ENCODE results near the gene WDR45. TPM values are rescaled to one million over a fixed set of nuclear protein-coding genes. Genes with fewer than 3 reads are reported as not detected.

The WDR45 gene
- 44.8 TPM for total RNA-seq

GRCh38 chrX:49079489-49080428, at the start of gene WDR45:
Gene WDR45, minus strand, starts transcription at chrX:49079887. Its CDS starts 1,792 bp downstream, at chrX:49078095.

GRCh38 chrX:49073601-49074575, 5.8 kb downstream of the WDR45 start, which contains the start of gene PRAF2:
Gene PRAF2, minus strand, starts transcription at chrX:49074002. Its CDS starts 15 bp downstream, at chrX:49073987.

GRCh38 chrX:49058794-49059193, 20.9 kb downstream of the WDR45 start, which contains the start of gene CCDC120:
Gene CCDC120, plus strand, starts transcription at chrX:49058999. Its CDS starts 3,043 bp downstream, at chrX:49062042.

DNA sequence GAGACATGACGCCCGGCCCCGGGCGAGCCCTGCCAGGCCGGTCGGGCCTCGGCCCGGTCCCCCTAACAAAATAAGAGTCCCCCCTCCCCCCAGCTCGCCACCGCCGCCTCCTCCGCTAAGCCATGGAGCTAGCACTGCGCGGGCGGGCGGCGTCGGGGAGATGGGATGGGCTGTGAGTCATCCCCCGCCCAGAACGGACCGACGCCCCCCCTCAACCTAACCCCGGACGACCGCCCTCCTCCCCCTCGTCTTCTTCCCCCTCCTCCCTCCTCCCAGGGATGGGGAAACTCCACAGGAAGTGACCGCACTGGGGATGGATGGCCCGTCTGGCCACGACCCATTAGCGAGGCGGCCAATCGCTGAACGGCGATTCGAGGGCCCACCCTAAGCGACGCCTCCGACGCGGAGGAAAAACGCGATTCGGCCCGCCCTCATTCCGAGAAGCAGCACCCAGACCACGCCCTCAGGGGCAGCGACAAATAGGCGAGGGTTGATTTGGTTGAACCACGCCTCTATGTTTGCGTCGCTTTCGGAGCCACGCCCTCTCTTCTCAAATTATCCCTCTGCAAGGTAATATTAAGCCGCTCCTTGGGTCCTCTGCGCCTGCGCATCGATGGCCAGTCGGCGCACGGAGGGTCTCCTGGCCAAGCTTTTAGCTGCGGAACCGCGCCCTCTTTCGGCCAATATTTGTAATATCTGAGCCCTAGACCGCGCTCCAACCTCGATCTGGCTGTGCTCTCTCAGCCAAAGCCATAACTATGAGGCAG, 36.3 kb downstream of the WDR45 start, which contains the start of gene TFE3:
TSS of gene TFE3 (minus strand) at position 138 of the 767 bp plus-strand sequence. CDS start at position 7, 131 bp downstream.

Small RNAs within 50 kb of the gene (small RNA-seq; reads per million reads assigned to genes)
- gene RNU4-52P (ENCODE audit: low replicate concordance) = not detected

Other genes starting within 250 kb of the WDR45 start
- 38.5 TPM for gene PCSK1N, start 244.3 kb downstream of the WDR45 start, total RNA-seq
- 33.0 TPM for gene TIMM17B, start 182.1 kb downstream of the WDR45 start, total RNA-seq
- gene PQBP1, start 182.0 kb downstream of the WDR45 start, total RNA-seq = 36.7 TPM
- 22.4 TPM for gene SLC35A2, start 168.2 kb downstream of the WDR45 start, total RNA-seq
- 9.3 TPM for gene PIM2, start 160.9 kb downstream of the WDR45 start, total RNA-seq
- 34.3 TPM for gene OTUD5, start 122.3 kb downstream of the WDR45 start, total RNA-seq
- gene KCND1, start 108.0 kb downstream of the WDR45 start, total RNA-seq = 2.7 TPM
- 28.4 TPM for gene GRIPAP1, start 77.6 kb downstream of the WDR45 start, total RNA-seq
- 27.9 TPM for gene TFE3, start 36.5 kb downstream of the WDR45 start, total RNA-seq
- gene CCDC120, start 20.9 kb downstream of the WDR45 start, total RNA-seq = 6.4 TPM
- 8.1 TPM for gene PRAF2, start 5.9 kb downstream of the WDR45 start, total RNA-seq
- gene GPKOW, start 43.8 kb upstream of the WDR45 start, total RNA-seq = 24.2 TPM
- 9.5 TPM for gene MAGIX, start 82.9 kb upstream of the WDR45 start, total RNA-seq
- 24.3 TPM for gene PLP2, start 92.0 kb upstream of the WDR45 start, total RNA-seq
- 8.0 TPM for gene PRICKLE3, start 106.5 kb upstream of the WDR45 start, total RNA-seq
- 2.3 TPM for gene SYP, start 120.3 kb upstream of the WDR45 start, total RNA-seq
- gene CACNA1F, start 153.5 kb upstream of the WDR45 start, total RNA-seq = 0.41 TPM
- gene CCDC22, start 155.6 kb upstream of the WDR45 start, total RNA-seq = 21.0 TPM
- gene FOXP3, start 184.8 kb upstream of the WDR45 start, total RNA-seq = 0.23 TPM
- 8.3 TPM for gene PPP1R3F, start 189.9 kb upstream of the WDR45 start, total RNA-seq
- gene GAGE10, start 223.8 kb upstream of the WDR45 start, total RNA-seq = not detected
- gene GAGE12J, start 242.2 kb upstream of the WDR45 start, total RNA-seq = not detected